Osteoblast (primary cell): ENCODE results near the gene MED20. TPM values are rescaled to one million over a fixed set of nuclear protein-coding genes. Genes with fewer than 3 reads are reported as not detected.
A peak's percentile ranks its signal among the peaks of the same experiment; 100 is the strongest.

Experiments
- DNase-seq: peaks from one replicate; pipeline ENCODE4 v3.0.0; 2011; ENCODE audit warnings: low spot score, mixed read lengths; ENCODE audit not compliant: insufficient read length; ENCODE audit errors: missing footprints
- H2AFZ ChIP-seq: 2 replicates; pipeline ENCODE4 v1.6.0; 2011; ENCODE audit warnings: mild to moderate bottlenecking, low read length
- H3K27ac ChIP-seq: 2 replicates; pipeline ENCODE4 v1.5.1; 2011; ENCODE audit warnings: mild to moderate bottlenecking, low read depth, low read length, moderate library complexity
- H3K27me3 ChIP-seq: 2 replicates; pipeline ENCODE4 v1.6.0; 2012; ENCODE audit warnings: mild to moderate bottlenecking, control low read depth, inconsistent platforms, low read length, moderate library complexity; ENCODE audit not compliant: insufficient read depth
- H3K36me3 ChIP-seq: 2 replicates; pipeline ENCODE4 v1.5.1; 2011; ENCODE audit warnings: mild to moderate bottlenecking, low read length, control low read depth, moderate library complexity; ENCODE audit not compliant: insufficient read depth
- H3K4me1 ChIP-seq: 2 replicates; pipeline ENCODE4 v1.5.1; 2011; ENCODE audit warnings: mild to moderate bottlenecking, low read length, control low read depth, moderate library complexity; ENCODE audit not compliant: insufficient read depth
- H3K4me2 ChIP-seq: 2 replicates; pipeline ENCODE4 v1.6.0; 2011; ENCODE audit warnings: mild to moderate bottlenecking, low read length; ENCODE audit not compliant: insufficient read depth
- H3K4me3 ChIP-seq: fragments of 200-600 bp; sonication (generic); 3 replicates; pipeline ENCODE4 v1.5.1; 2012; ENCODE audit warnings: mild to moderate bottlenecking, low read length, inconsistent platforms; ENCODE audit not compliant: insufficient read depth
- H3K79me2 ChIP-seq: 2 replicates; pipeline ENCODE4 v1.6.0; 2012; ENCODE audit warnings: mild to moderate bottlenecking, low read length, control low read depth, inconsistent platforms; ENCODE audit not compliant: insufficient read depth
- H3K9me3 ChIP-seq: 2 replicates; pipeline ENCODE4 v1.5.1; 2011; ENCODE audit warnings: low read depth, low read length, control low read depth
- H4K20me1 ChIP-seq: 2 replicates; pipeline ENCODE4 v1.6.0; 2012; ENCODE audit warnings: mild to moderate bottlenecking, low read length, control low read depth; ENCODE audit not compliant: insufficient read depth
- total RNA-seq: library from RNA; depleted of rRNA; stranded (reverse); fragments of >200 nt; gene quantifications from 2 replicates; pipeline ENCODE4 v1.2.3, GENCODE V29; 2012
- TF ChIP-seq, protein P1 (sequence below): IDR thresholded peaks from 2 replicates; pipeline ENCODE4 v1.5.1; 2011; ENCODE audit warnings: mild to moderate bottlenecking, low read depth, low read length, moderate library complexity; ENCODE audit errors: extremely low read depth

The MED20 gene
- total RNA-seq, 1 donor = 30.8 TPM

DNA sequence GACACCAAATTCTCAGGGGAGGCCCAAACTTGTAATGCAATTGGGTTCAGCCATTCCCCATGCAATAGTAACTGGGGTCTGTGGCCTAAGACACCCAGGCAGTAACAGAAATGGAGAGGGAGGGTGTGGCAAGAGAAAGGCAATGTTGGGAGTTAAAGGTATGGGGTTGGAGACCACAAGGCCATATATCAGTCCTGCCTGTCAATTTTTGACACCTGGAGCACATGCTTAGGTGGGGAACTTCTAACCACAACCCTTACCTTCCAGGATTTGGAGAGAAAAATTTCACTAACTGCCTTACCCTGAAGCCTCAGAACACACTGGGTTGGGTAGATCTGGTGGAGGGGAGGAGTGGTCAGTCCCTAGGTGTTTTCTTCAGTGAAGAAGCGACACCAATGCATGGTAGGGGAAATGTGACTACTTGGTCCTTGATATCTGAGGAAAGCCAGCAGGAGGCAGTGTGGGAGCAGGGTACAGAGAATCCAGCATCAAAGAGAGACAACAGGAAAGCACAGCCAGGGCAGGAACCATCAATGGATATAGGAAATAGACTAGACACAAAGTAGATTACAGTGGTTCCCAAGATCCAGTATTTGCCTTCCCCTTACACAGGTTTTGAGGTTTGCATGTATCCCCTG, 18.9 kb downstream of the MED20 start:
- DNase-seq = no peak
- H4K20me1 ChIP-seq = no peaks in the 10 kb centered on the region
- H3K4me3 ChIP-seq = no peak overlapping the region
- peaks cover 5% of the 10 kb centered on the region for H3K4me1 ChIP-seq
- no peaks in the 10 kb centered on the region for H3K9me3 ChIP-seq
- no peaks in the 10 kb centered on the region for H3K27me3 ChIP-seq
- peaks cover 36% of the 10 kb centered on the region for H3K36me3 ChIP-seq
- no peak overlapping the region for H2AFZ ChIP-seq
- TF ChIP-seq, protein P1, sequence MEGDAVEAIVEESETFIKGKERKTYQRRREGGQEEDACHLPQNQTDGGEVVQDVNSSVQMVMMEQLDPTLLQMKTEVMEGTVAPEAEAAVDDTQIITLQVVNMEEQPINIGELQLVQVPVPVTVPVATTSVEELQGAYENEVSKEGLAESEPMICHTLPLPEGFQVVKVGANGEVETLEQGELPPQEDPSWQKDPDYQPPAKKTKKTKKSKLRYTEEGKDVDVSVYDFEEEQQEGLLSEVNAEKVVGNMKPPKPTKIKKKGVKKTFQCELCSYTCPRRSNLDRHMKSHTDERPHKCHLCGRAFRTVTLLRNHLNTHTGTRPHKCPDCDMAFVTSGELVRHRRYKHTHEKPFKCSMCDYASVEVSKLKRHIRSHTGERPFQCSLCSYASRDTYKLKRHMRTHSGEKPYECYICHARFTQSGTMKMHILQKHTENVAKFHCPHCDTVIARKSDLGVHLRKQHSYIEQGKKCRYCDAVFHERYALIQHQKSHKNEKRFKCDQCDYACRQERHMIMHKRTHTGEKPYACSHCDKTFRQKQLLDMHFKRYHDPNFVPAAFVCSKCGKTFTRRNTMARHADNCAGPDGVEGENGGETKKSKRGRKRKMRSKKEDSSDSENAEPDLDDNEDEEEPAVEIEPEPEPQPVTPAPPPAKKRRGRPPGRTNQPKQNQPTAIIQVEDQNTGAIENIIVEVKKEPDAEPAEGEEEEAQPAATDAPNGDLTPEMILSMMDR = peak; percentile 36
- H3K27ac ChIP-seq = no peak overlapping the region
- H3K4me2 ChIP-seq = no peak overlapping the region
- H3K79me2 ChIP-seq = no peaks in the 10 kb centered on the region

DNA sequence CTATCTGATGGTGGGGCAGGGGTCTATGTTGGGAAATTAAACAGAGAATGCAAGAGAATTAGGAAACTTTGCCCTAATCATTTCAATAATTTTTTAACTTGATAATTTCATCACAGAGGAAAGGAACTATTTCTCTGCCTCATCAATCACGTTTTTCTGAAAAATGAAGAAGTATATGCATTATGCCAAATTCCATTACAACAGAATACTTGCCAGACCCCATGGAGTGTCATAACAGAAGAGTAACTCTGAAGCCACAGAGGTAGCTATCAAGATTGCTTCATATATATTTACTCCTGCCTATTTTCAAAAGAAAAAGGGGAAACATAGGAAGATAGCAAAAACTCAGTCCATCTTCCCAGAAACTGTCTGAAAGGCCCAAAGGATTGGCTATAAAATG, 20.1 kb downstream of the MED20 start:
- peaks cover 11% of the 10 kb centered on the region for H3K4me1 ChIP-seq
- no peaks in the 10 kb centered on the region for H3K79me2 ChIP-seq
- no peak overlapping the region for H2AFZ ChIP-seq
- DNase-seq = no peak
- TF ChIP-seq, protein P1 = no peak
- no peaks in the 10 kb centered on the region for H3K27me3 ChIP-seq
- H3K27ac ChIP-seq = no peak overlapping the region
- no peaks in the 10 kb centered on the region for H4K20me1 ChIP-seq
- no peaks in the 10 kb centered on the region for H3K9me3 ChIP-seq
- H3K4me2 ChIP-seq = no peak overlapping the region
- H3K4me3 ChIP-seq = no peak overlapping the region
- peaks cover 25% of the 10 kb centered on the region for H3K36me3 ChIP-seq

DNA sequence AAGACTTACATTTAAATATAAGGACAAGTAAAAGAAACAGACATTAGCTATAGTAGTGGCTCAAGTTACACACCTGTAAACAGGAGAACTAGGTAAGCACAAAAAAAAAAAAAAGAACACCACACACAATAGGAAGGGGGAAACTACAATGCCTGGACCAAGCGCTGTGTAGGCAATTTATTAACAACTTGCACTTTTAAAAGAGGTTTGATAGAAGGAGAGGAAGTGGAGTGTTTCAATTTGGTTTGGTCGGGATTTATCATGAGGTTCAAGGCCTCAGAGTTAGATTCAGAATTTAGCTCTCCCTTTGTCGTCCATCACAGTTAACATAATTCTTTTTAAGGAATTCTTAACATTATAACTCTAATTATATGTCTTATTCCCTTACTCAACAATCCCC, 24.7 kb downstream of the MED20 start:
- Histone ChIP-seq H4K20me1 (peaks cover 11% of the 10 kb centered on the region), H3K4me2 (peak overlapping the region; percentile 99), H2AFZ (peak overlapping the region; percentile 80), H3K4me1 (peaks cover 15% of the 10 kb centered on the region), H3K4me3 (peak overlapping the region; percentile 97), H3K27ac (peak overlapping the region; percentile 92), H3K27me3 (no peaks in the 10 kb centered on the region), H3K9me3 (no peaks in the 10 kb centered on the region), H3K79me2 (peaks cover 10% of the 10 kb centered on the region), H3K36me3 (peaks cover 4% of the 10 kb centered on the region)
- no peak for DNase-seq
- TF ChIP-seq, protein P1 = no peak

DNA sequence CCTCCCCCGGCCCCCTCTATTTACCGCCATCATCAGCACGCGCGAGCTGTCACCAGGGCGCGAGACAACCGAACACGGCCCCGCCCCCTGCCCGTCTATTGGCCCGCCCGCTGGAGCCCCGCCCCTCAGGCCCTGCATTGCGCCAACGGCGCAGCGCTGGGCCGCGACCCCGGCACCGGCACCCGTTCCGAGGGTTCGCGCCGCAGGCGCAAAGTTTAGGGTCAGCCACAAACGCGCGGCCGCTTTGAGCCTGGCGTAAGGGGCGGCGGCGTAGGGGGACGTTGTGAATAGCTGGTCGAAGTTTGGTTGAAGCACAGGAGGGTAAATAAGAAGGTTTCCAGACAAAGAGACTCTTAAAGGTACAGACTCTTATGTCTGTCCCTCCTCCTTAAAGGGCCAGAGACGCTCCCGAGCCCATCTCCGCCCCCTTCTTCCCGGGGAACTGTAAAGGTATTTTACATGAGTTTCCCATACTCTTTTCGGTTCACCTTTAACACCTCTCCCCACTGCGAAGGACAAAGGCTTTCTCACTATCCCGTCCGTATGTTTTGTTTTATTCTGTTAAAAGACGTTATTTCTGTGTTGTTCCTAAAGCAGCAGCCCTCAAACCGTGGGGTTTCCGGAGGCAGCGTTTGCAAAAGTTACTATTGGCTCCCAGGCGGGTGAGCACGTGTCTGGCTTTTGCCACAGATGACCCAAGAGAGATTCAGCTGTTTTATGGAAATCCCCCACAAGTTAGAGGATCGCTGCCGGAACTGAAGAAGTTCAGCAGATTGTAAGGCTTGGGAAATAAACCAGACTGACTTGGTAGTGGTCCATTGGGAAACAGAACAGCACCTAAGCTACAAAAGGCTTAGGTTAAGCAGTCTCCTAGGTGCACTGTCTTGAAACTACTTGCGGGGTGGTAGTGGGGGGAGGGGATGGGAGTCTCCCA, 25.4 kb downstream of the MED20 start, which contains the start of gene USP49:
Gene USP49 (minus strand): TSS at position 76 of the 934 bp plus-strand sequence. CDS start 88,392 bp downstream, outside the sequence.
- TF ChIP-seq, protein P1 = no peak
- no peaks in the 10 kb centered on the region for H3K9me3 ChIP-seq
- DNase-seq = peak; percentile 98
- no peaks in the 10 kb centered on the region for H3K27me3 ChIP-seq
- H3K27ac ChIP-seq = peak within 1 kb of the TSS; percentile 92
- H3K79me2 ChIP-seq = peaks cover 10% of the 10 kb centered on the region
- H4K20me1 ChIP-seq = peaks cover 11% of the 10 kb centered on the region
- peak within 1 kb of the TSS; percentile 100 for H3K4me2 ChIP-seq
- peak within 1 kb of the TSS; percentile 97 for H3K4me3 ChIP-seq
- peaks cover 15% of the 10 kb centered on the region for H3K4me1 ChIP-seq
- H2AFZ ChIP-seq = peak within 1 kb of the TSS; percentile 87
- H3K36me3 ChIP-seq = peaks cover 4% of the 10 kb centered on the region
